Caco-2 (cell line): ENCODE data around the gene ACVR2B. TPM values are rescaled to one million over a fixed set of nuclear protein-coding genes. Genes with fewer than 3 reads are reported as not detected.

Source experiments
- BruUV-seq: library from RNA; stranded (reverse); fragments of 400-500 nt; replicated peaks from 2 replicates; lab custom pipeline; 2021; lab: Mats Ljungman, UMichigan
- CTCF ChIA-PET: fragments of 300-600 bp; sonication (Branson Sonifier 250); formaldehyde crosslinking; loops from one replicate; lab custom pipeline; 2022; ENCODE audit warnings: antibody characterized with exemption; lab: Charles Lee
- POLR2A ChIA-PET: fragments of 300-600 bp; sonication (Branson Sonifier 250); formaldehyde crosslinking; loops from one replicate; lab custom pipeline; 2022; ENCODE audit warnings: antibody characterized with exemption; lab: Charles Lee
- DNase-seq, 2 experiments: peaks; one replicate each; pipeline versions ENCODE4 v3.0.0 to v3.0.0-alpha.2; 2020 to 2022
- H3K27me3 ChIP-seq: replicated peaks from 2 replicates; pipeline ENCODE4 v1.6.0; 2011; ENCODE audit warnings: low read length; ENCODE audit not compliant: control insufficient read depth, insufficient read depth
- H3K36me3 ChIP-seq: 2 replicates; pipeline ENCODE4 v1.5.1; 2011; ENCODE audit warnings: low read length; ENCODE audit not compliant: control insufficient read depth, insufficient read depth
- H3K4me1 ChIP-seq: fragments of 250-450 bp; sonication (Bioruptor Pico); 2 replicates; pipeline ENCODE4 v1.5.1; 2020; ENCODE audit warnings: mild to moderate bottlenecking
- H3K4me3 ChIP-seq: 2 replicates; pipeline ENCODE4 v1.5.1; 2011; ENCODE audit warnings: low read depth, mild to moderate bottlenecking, control low read depth, low read length
- H3K9me3 ChIP-seq: fragments of 250-450 bp; sonication (Bioruptor Pico); 2 replicates; pipeline ENCODE4 v1.5.1; 2020; ENCODE audit warnings: mild to moderate bottlenecking, moderate library complexity
- H3K27ac Mint-ChIP-seq: one replicate; pipeline ENCODE4 v1.8.0; 2022; ENCODE audit warnings: mixed read lengths; ENCODE audit not compliant: unreplicated experiment
- H3K27me3 Mint-ChIP-seq: one replicate; pipeline ENCODE4 v1.8.0; 2022; ENCODE audit warnings: mixed read lengths; ENCODE audit not compliant: insufficient read depth, unreplicated experiment
- H3K36me3 Mint-ChIP-seq: one replicate; pipeline ENCODE4 v1.8.0; 2022; ENCODE audit warnings: mild to moderate bottlenecking, mixed read lengths; ENCODE audit not compliant: insufficient read depth, unreplicated experiment
- H3K4me1 Mint-ChIP-seq: one replicate; pipeline ENCODE4 v1.8.0; 2022; ENCODE audit warnings: low read depth, mixed read lengths; ENCODE audit not compliant: unreplicated experiment
- H3K4me3 Mint-ChIP-seq: one replicate; pipeline ENCODE4 v1.8.0; 2022; ENCODE audit warnings: mild to moderate bottlenecking, moderate library complexity, mixed read lengths; ENCODE audit not compliant: unreplicated experiment
- H3K9me3 Mint-ChIP-seq: one replicate; pipeline ENCODE4 v1.8.0; 2022; ENCODE audit warnings: mixed read lengths; ENCODE audit not compliant: unreplicated experiment
- intact Hi-C: fragments of 100-400 bp; cut with micrococcal nuclease; formaldehyde crosslinking; loops from one replicate; pipeline ENCODE4 v1.10.0; 2022; ENCODE audit not compliant: unreplicated experiment
- total RNA-seq: library from RNA; stranded (reverse); gene quantifications from 2 replicates; pipeline ENCODE4 v1.2.3, GENCODE V29; 2022
- TF ChIP-seq, protein P1 (sequence below), 2 experiments: fragments of 200-600 bp in 1 of 2; IDR thresholded peaks; 1 replicate in 1 of 2; 2 replicates in 1 of 2; pipeline versions ENCODE4 v1.5.1 to v1.8.0; 2011 to 2022; ENCODE audit warnings: antibody characterized with exemption in 1 of 2, control low read depth in 1 of 2, inconsistent platforms in 1 of 2, low read depth in 1 of 2, low read length in 1 of 2, mild to moderate bottlenecking in 1 of 2, moderate library complexity in 1 of 2; ENCODE audit not compliant: insufficient read depth in 1 of 2, severe bottlenecking in 1 of 2, unreplicated experiment in 1 of 2

The ACVR2B gene
- total RNA-seq, 1 experiment from 2014 or later, result 21.4 TPM

DNA sequence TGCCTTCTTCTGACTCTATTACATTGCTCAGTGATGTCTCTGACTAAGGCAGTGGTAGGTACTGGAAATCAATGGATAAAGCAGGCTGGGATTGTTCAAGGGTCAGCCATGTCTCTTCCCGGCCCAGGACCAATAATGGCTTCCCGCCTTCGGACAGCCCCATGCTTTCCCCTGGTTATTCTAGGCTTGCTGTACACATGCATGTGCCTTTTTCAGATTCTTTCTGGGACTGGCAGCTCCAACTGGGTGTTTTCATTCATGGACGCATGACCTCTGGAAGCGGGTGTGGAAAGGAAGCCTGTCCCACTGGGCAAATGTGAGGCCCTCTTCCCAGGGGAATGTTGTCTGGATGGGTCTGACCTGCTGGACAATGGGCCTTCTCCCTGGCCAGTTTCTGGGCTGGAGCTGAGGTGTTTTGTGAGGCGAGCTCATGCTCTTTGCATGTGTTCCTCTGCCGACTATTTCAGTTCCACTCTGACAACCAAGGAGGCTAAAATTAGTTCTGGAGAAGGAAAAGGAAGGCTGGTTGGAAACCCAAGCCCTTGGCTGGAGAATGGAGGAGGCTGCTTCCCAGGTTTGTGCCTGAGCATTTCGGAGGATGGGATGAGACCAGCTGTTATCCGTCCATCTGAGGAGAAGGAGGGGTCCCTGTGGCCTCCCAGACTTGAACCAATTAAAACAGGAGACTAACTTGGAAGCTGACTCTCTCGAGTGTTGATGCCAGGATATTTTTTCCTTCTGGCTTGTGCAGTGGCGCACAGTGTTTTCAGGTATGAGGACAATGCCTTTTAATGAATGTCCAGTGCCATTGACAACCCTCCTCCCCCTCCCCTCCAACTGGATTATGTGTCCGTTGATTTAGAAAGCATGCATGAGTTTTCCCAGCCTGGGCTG lies 6.9 kb downstream of the ACVR2B start:
- Histone ChIP-seq H3K4me3 (no peak overlapping the region), H3K27me3 (no peaks in the 10 kb centered on the region), H3K9me3 (peaks cover 2% of the 10 kb centered on the region; the same call in 1 of the 2 replicates), H3K4me1 (peaks cover 6% of the 10 kb centered on the region), H3K36me3 (no peaks in the 10 kb centered on the region)
- Mint-ChIP-seq H3K4me3 (no peak overlapping the region), H3K9me3 (peaks cover 7% of the 10 kb centered on the region), H3K27me3 (no peaks in the 10 kb centered on the region), H3K36me3 (no peaks in the 10 kb centered on the region), H3K4me1 (peaks cover 6% of the 10 kb centered on the region), H3K27ac (no peak overlapping the region)
- POLR2A ChIA-PET, result no interaction called here
- TF ChIP-seq, protein P1, sequence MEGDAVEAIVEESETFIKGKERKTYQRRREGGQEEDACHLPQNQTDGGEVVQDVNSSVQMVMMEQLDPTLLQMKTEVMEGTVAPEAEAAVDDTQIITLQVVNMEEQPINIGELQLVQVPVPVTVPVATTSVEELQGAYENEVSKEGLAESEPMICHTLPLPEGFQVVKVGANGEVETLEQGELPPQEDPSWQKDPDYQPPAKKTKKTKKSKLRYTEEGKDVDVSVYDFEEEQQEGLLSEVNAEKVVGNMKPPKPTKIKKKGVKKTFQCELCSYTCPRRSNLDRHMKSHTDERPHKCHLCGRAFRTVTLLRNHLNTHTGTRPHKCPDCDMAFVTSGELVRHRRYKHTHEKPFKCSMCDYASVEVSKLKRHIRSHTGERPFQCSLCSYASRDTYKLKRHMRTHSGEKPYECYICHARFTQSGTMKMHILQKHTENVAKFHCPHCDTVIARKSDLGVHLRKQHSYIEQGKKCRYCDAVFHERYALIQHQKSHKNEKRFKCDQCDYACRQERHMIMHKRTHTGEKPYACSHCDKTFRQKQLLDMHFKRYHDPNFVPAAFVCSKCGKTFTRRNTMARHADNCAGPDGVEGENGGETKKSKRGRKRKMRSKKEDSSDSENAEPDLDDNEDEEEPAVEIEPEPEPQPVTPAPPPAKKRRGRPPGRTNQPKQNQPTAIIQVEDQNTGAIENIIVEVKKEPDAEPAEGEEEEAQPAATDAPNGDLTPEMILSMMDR (IDR thresholded peaks at IDR 0.05; ENCODE audit: insufficient read depth in 1 of 2, low read depth in 1 of 2, low read length in 1 of 2, severe bottlenecking in 1 of 2, unreplicated experiment in 1 of 2), result no peak
- BruUV-seq, result no TSS peak
- DNase-seq, result no peak
- CTCF ChIA-PET, result no interaction called here
- intact Hi-C loops, result no loop called here

DNA sequence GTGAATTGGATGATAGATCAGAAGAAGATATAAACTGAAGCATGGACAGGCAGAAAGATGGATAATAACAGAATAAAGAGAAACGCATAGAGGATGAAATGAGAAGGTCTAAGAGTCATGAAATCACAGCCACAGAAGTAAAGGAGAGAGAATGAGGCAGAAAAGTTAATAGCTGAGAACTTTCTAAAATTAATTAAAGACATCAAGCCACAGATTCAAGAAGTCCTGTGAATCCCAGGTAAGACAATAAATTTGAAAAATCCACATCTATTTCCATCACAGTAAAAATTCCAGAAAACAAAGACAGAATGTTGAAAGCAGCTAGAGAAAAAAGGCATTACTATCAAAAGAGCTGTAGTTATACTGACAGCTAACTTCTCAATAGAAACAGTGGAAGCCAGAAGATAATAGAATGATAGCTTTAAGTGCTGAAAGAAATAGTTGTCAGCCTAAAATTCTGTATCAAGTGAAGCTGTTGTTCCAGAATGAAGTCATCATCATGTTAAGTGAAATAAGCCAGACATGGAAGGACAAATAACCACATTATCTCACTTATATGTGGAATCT lies 12.0 kb downstream of the ACVR2B start:
- CTCF ChIA-PET, result no interaction called here
- no TSS peak for BruUV-seq

DNA sequence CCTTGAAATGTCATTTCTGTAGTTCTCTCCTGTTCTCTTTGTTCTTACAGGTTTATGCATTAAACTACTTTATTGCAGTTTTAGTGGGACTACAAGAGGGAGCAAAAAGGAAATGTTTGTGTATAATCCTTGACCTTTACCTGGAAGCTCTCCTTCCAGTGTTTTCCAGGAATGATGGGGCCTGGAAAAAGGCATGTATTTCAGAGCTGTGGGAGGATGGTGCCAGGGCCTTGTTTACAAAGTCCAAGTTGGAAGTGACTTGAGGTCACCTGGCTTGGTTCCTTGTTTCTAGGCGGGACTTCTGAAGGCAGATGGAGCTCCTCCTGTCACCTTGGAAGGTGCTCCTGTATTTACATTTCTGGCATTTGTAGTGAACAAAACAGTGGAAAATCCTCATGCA lies 15.1 kb downstream of the ACVR2B start:
- H3K27me3 ChIP-seq, result no peaks in the 10 kb centered on the region
- H3K9me3 Mint-ChIP-seq, result peaks cover 27% of the 10 kb centered on the region
- DNase-seq, result no peak
- no peaks in the 10 kb centered on the region for H3K4me1 ChIP-seq
- no peak overlapping the region for H3K27ac Mint-ChIP-seq
- no peak overlapping the region for H3K4me3 Mint-ChIP-seq
- H3K27me3 Mint-ChIP-seq, result no peaks in the 10 kb centered on the region
- H3K36me3 ChIP-seq, result no peaks in the 10 kb centered on the region
- no peaks in the 10 kb centered on the region for H3K4me1 Mint-ChIP-seq
- ChIA-PET POLR2A (no interaction called here), CTCF (no interaction called here)
- BruUV-seq, result no TSS peak
- TF ChIP-seq, protein P1 (IDR thresholded peaks at IDR 0.05; ENCODE audit: insufficient read depth in 1 of 2, low read depth in 1 of 2, low read length in 1 of 2, severe bottlenecking in 1 of 2, unreplicated experiment in 1 of 2), result no peak
- intact Hi-C loops, result no loop called here
- H3K4me3 ChIP-seq, result no peak overlapping the region
- peaks cover 4% of the 10 kb centered on the region for H3K36me3 Mint-ChIP-seq
- H3K9me3 ChIP-seq, result peaks cover 16% of the 10 kb centered on the region; the same call in 1 of the 2 replicates

More for the DNA sequence above, 12.0 kb downstream of the ACVR2B start:
- intact Hi-C loops, result no loop called here
- Mint-ChIP-seq H3K9me3 (peaks cover 27% of the 10 kb centered on the region), H3K4me3 (no peak overlapping the region), H3K4me1 (no peaks in the 10 kb centered on the region), H3K36me3 (peaks cover 4% of the 10 kb centered on the region), H3K27ac (no peak overlapping the region), H3K27me3 (no peaks in the 10 kb centered on the region)
- no peak for DNase-seq
- peaks cover 16% of the 10 kb centered on the region; the same call in 1 of the 2 replicates for H3K9me3 ChIP-seq
- POLR2A ChIA-PET, result no interaction called here
- TF ChIP-seq, protein P1 (IDR thresholded peaks at IDR 0.05; ENCODE audit: insufficient read depth in 1 of 2, low read depth in 1 of 2, low read length in 1 of 2, severe bottlenecking in 1 of 2, unreplicated experiment in 1 of 2), result no peak
- H3K36me3 ChIP-seq, result no peaks in the 10 kb centered on the region
- no peak overlapping the region for H3K4me3 ChIP-seq
- H3K27me3 ChIP-seq, result no peaks in the 10 kb centered on the region
- H3K4me1 ChIP-seq, result no peaks in the 10 kb centered on the region
